Measurements from ENCODE around the gene RNF144B.

DNA sequence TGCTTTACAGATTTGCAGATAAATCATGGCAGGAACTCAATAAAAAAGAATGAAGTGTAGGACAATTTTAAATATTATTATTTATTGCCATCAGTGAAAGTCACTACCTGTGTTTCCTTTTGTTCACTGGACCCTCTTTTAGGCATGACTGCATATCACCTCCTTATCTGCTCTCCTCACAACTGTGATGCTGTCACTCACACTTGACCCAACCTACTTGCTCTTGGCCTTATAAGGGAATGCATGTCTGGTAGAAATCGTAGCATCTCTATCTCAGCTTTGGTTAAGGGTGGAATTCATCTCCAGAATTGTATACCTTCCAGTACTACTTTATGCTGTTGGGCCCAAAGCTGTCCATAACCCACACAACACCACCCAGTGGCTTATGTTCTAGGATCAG, 47.6 kb upstream of the RNF144B start:
- TF ChIP-seq, protein P1, sequence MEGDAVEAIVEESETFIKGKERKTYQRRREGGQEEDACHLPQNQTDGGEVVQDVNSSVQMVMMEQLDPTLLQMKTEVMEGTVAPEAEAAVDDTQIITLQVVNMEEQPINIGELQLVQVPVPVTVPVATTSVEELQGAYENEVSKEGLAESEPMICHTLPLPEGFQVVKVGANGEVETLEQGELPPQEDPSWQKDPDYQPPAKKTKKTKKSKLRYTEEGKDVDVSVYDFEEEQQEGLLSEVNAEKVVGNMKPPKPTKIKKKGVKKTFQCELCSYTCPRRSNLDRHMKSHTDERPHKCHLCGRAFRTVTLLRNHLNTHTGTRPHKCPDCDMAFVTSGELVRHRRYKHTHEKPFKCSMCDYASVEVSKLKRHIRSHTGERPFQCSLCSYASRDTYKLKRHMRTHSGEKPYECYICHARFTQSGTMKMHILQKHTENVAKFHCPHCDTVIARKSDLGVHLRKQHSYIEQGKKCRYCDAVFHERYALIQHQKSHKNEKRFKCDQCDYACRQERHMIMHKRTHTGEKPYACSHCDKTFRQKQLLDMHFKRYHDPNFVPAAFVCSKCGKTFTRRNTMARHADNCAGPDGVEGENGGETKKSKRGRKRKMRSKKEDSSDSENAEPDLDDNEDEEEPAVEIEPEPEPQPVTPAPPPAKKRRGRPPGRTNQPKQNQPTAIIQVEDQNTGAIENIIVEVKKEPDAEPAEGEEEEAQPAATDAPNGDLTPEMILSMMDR (conservative IDR thresholded peaks at IDR 0.05; ENCODE audit: low read length), result no peak
- no peak for TF ChIP-seq EZH2phosphoT487 (IDR thresholded peaks at IDR 0.05; ENCODE audit: borderline replicate concordance)

Data from Loucy (cell line).